ENCODE results near the gene C1QTNF3.

DNA sequence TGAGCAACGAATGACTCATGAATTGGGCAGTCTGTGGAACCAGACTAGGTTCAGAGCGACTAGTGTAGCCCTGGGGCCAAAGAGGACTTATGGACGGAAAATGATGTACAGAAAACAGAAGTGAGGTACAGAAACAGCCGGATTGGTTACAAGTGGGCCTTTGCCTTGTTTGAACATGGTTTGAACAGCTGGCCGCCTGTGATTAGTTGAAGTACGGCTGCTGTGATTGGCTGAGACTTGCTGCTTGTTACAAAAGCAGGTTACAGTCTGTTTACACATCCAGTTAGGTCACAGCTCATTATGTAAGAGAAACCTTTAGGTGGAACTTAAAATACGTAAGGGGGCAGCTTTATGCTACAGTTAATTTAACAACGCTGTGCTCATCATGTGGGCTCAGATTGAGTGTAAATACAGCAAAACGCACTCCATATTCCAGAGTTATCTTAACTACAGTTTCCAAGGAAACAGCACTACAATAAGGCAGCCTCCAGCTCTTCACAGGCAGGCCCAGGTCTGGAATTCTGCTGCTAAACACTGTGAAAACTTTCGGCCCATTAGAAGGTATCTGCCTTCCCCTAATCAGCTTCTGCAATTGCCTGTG lies 41.7 kb downstream of the C1QTNF3 start:
- TF ChIP-seq, protein P1, sequence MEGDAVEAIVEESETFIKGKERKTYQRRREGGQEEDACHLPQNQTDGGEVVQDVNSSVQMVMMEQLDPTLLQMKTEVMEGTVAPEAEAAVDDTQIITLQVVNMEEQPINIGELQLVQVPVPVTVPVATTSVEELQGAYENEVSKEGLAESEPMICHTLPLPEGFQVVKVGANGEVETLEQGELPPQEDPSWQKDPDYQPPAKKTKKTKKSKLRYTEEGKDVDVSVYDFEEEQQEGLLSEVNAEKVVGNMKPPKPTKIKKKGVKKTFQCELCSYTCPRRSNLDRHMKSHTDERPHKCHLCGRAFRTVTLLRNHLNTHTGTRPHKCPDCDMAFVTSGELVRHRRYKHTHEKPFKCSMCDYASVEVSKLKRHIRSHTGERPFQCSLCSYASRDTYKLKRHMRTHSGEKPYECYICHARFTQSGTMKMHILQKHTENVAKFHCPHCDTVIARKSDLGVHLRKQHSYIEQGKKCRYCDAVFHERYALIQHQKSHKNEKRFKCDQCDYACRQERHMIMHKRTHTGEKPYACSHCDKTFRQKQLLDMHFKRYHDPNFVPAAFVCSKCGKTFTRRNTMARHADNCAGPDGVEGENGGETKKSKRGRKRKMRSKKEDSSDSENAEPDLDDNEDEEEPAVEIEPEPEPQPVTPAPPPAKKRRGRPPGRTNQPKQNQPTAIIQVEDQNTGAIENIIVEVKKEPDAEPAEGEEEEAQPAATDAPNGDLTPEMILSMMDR (IDR thresholded peaks at IDR 0.05; ENCODE audit: control extremely low read depth in 1 of 3, insufficient read depth in 1 of 3, low read depth in 1 of 3, low read length in 3 of 3): no peak
- TF ChIP-seq SRF (IDR thresholded peaks at IDR 0.05; ENCODE audit: low read depth, low read length): no peak
